Right lobe of liver (tissue), 4 donors: ENCODE results near the gene MSTO1.
"Not testable (repeated sequence)": the region's sequence is repeated elsewhere in the genome, so short reads cannot be mapped to it uniquely, and the experiment has no call there.

Source experiments
- POLR2A ChIP-seq: fragments of 450-650 bp; IDR thresholded peaks from one replicate; pipeline ENCODE4 v1.6.1; 2017; ENCODE audit warnings: antibody characterized with exemption, mild to moderate bottlenecking
- TF ChIP-seq, protein P1 (sequence below), 4 donors: fragments of 200-600 bp in 3 of 4; fragments of 450-650 bp in 1 of 4; IDR thresholded peaks; one replicate each; pipeline versions ENCODE4 v1.5.1 to v1.8.0; 2016 to 2022; ENCODE audit warnings: antibody characterized with exemption in 4 of 4, mild to moderate bottlenecking in 2 of 4
- donor health status: DM: no; HTN: no; CAD: no.
- donor health status: DM: no; HTN: no; CAD: no.
- donor health status: DM: no; HTN: yes; CAD: no.

DNA sequence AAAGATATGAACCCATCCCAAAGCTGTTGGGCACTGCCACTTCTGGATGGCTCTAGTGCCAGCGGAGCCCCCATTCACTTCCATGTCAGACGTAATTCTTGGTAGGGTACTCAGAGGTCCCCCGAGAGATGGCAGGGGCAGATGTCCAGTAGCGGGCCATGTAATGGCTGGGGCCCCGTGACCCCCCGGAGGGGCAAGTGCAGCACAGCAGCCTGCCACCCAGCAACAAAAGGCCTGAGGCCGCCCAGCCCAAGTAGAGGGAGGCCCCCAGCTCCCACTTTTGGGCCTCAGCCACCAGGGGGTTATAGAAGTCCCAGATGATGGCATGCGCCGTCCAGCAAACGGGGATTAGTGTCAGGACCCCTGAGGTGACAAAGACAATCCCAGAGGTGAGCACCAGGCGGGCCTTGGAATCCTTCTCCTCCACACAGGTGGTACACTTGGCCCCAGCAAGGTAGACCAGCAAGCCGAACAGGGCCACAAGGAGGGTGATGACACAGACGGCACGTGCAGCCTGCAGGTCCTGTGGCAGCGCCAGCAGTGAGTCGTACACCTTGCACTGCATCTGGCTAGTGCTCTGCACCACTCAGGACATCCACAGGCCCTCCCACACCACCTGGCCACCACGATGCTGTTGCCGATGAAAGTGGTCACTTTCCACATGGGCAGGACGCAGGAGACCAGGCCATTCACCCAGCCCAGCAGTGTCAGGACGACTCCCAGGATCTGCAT lies 19.3 kb upstream of the MSTO1 start:
- TF ChIP-seq POLR2A: not testable (repeated sequence)
- TF ChIP-seq, protein P1, sequence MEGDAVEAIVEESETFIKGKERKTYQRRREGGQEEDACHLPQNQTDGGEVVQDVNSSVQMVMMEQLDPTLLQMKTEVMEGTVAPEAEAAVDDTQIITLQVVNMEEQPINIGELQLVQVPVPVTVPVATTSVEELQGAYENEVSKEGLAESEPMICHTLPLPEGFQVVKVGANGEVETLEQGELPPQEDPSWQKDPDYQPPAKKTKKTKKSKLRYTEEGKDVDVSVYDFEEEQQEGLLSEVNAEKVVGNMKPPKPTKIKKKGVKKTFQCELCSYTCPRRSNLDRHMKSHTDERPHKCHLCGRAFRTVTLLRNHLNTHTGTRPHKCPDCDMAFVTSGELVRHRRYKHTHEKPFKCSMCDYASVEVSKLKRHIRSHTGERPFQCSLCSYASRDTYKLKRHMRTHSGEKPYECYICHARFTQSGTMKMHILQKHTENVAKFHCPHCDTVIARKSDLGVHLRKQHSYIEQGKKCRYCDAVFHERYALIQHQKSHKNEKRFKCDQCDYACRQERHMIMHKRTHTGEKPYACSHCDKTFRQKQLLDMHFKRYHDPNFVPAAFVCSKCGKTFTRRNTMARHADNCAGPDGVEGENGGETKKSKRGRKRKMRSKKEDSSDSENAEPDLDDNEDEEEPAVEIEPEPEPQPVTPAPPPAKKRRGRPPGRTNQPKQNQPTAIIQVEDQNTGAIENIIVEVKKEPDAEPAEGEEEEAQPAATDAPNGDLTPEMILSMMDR (IDR thresholded peaks at IDR 0.05): not testable (repeated sequence)
